IPS-15b (cell line): Measurements from ENCODE around the gene PXT1.
"Not testable (repeated sequence)": the region's sequence is repeated elsewhere in the genome, so short reads cannot be mapped to it uniquely, and the experiment has no call there.

Source experiments
- H3K27me3 ChIP-seq: one replicate; pipeline ENCODE4 v1.6.1; 2013; ENCODE audit warnings: low read length; ENCODE audit not compliant: control insufficient read depth, insufficient read depth
- H3K36me3 ChIP-seq: one replicate; pipeline ENCODE4 v1.6.1; 2013; ENCODE audit warnings: low read length; ENCODE audit not compliant: control insufficient read depth, insufficient read depth
- H3K4me1 ChIP-seq: one replicate; pipeline ENCODE4 v1.6.1; 2013; ENCODE audit warnings: mild to moderate bottlenecking, low read length; ENCODE audit not compliant: control insufficient read depth, insufficient read depth
- H3K4me3 ChIP-seq: one replicate; pipeline ENCODE4 v1.5.1; 2013; ENCODE audit warnings: low read depth, low read length
- H3K9ac ChIP-seq: one replicate; pipeline ENCODE4 v1.6.1; 2013; ENCODE audit warnings: low read depth, mild to moderate bottlenecking, low read length
- H3K9me3 ChIP-seq: one replicate; pipeline ENCODE4 v1.6.1; 2013; ENCODE audit warnings: mild to moderate bottlenecking, low read length; ENCODE audit not compliant: control insufficient read depth, insufficient read depth

Gene PXT1

DNA sequence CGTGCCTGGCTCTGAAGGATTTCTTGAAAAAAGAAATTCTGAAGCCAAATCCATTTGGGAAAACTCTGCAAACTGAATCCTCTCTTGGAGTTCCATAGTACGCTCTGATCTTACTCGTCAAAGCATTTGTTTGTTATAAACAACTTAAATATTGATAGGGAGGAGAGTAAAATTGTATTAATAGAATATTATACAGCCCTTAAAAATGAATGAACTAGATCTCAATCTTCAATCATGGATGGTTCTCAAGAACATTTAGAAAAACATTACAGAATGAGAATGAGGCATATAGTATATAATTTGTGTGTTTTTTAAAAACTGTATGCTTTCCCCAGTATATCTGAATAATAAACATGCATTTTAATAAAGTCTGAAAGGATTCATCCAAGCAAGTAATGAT, 25.0 kb upstream of the PXT1 start:
- Histone ChIP-seq H3K9me3 (no peaks in the 10 kb centered on the region), H3K9ac (no peak overlapping the region), H3K4me1 (no peaks in the 10 kb centered on the region), H3K27me3 (no peaks in the 10 kb centered on the region), H3K4me3 (no peak overlapping the region), H3K36me3 (no peaks in the 10 kb centered on the region)

DNA sequence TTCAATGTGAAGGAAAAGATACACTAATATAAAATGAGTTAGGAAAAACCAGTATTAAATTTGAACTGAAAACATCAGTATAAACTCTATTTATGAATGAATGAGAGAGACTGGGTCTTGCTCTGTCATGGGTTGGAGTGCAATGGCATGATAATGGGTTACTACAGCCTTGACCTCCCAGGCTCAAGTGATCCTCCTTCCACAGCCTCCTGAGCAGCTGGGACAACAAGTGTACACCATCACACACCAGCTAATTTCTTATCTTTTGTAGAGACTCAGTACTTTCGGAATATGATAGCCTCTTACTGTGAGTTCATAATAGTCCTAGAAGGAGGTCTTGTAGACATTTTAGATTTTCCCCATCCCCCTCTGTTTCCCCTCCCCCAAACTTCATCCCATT, 21.6 kb upstream of the PXT1 start:
- Histone ChIP-seq H3K4me3 (no peak overlapping the region), H3K36me3 (no peaks in the 10 kb centered on the region), H3K4me1 (no peaks in the 10 kb centered on the region), H3K9me3 (no peaks in the 10 kb centered on the region), H3K9ac (no peak overlapping the region), H3K27me3 (no peaks in the 10 kb centered on the region)

DNA sequence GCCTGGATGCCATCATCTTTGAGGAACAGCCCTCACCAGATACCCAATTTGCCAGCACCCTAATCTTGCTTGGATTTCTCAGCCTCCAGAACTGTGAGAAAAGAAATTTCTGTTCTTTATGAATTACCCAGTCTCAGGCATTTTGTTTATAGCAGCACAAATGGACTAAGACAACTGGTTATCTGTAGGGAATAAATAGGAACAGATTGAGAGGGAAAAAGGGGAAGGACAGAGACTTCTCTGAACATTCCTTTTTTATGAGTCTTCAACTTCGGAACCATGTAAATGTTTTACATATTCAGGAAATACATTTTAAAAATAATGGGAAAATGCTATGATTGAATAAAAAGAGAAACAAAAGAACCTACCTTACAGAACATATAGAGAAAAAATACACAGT, 21.0 kb upstream of the PXT1 start:
- no peaks in the 10 kb centered on the region for H3K27me3 ChIP-seq
- no peaks in the 10 kb centered on the region for H3K4me1 ChIP-seq
- H3K36me3 ChIP-seq: no peaks in the 10 kb centered on the region
- no peaks in the 10 kb centered on the region for H3K9me3 ChIP-seq
- H3K4me3 ChIP-seq: no peak overlapping the region
- no peak overlapping the region for H3K9ac ChIP-seq

DNA sequence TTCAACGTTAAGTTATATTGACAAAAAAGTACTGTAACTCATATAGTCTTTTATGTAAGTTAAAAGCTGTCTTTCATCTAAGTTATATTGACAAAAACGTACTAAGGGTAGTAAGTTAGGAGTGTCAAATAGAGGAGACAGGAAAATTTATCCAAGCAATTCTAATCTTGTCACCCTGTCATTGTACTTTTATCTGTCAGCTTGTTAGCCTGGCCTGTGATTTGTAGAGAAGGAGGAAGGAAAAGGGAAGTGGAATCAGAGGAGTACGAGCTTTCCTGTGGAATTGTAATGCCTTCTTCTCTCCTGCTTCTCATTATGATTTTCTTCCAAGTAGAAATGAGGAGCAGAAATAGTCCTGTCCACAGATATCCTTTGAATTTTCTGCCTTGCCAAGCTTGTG, 19.0 kb upstream of the PXT1 start:
- Histone ChIP-seq H3K4me1 (no peaks in the 10 kb centered on the region), H3K36me3 (no peaks in the 10 kb centered on the region), H3K9me3 (no peaks in the 10 kb centered on the region), H3K27me3 (no peaks in the 10 kb centered on the region), H3K9ac (no peak overlapping the region), H3K4me3 (no peak overlapping the region)

DNA sequence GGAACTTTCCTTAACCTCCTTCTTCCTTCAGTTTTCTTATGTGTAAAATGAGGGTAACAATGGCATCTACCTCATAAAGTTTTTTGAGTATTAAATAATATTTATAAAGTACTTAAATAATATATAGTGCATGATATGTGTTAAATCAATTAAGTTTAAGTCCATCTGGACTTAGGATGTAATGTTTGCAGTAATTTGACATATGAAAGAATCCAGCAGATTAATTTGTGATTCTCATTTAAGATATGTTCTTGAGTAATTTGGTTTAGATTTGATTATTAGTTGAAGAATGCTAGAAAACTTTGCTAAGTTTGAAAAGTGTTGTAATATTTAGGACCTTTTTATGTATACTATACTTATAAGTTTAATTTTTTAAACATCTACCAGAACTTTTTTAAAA, 18.3 kb upstream of the PXT1 start:
- Histone ChIP-seq H3K9ac (no peak overlapping the region), H3K4me3 (no peak overlapping the region), H3K9me3 (no peaks in the 10 kb centered on the region), H3K36me3 (no peaks in the 10 kb centered on the region), H3K4me1 (no peaks in the 10 kb centered on the region), H3K27me3 (no peaks in the 10 kb centered on the region)

DNA sequence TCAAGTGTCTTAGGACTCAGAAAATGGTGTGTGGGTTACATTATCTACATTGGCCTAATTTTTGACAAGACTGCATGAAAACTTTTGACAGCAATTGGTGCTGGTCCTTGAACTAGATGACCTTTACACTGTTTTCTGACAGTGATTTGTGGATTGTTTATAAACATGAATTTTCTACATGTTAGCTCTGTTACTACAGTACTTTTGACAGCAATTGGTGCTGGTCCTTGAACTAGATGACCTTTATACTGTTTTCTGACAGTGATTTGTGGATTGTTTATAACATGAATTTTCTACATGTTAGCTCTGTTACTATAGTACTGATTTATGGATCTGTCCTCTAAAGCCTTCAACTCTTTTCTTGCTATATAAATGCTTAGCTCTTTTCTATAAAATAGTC, 16.8 kb upstream of the PXT1 start:
- no peaks in the 10 kb centered on the region for H3K4me1 ChIP-seq

DNA sequence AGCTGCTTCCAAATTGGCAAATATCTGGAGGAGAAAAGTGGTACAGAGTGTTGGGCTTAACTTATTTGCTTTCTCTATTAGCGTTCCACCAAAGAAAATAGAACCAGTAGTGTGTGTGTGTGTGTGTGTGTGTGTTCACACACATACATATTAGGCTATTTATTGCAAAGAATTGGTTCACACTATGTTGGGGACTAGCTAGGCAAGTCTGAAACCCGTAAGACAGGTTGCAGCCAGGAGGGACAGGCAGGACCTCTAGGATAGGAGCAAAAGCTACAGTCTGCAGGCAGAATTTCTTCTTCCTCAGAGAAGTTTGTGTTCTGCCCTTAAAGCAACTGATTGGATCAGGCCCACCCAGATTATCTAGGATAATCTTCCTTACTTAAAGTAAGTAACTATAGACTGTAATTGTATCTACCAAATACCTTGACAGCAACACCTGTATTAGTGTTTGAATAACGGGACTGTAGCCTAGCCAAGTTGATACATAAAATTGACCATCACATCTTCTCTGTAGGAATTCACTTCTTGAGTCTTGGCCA, 12.9 kb upstream of the PXT1 start:
- Histone ChIP-seq H3K36me3 (no peaks in the 10 kb centered on the region), H3K27me3 (no peaks in the 10 kb centered on the region), H3K4me3 (no peak overlapping the region), H3K4me1 (no peaks in the 10 kb centered on the region), H3K9me3 (no peaks in the 10 kb centered on the region), H3K9ac (no peak overlapping the region)

More for the DNA sequence above, 16.8 kb upstream of the PXT1 start:
- H3K36me3 ChIP-seq: no peaks in the 10 kb centered on the region
- no peaks in the 10 kb centered on the region for H3K27me3 ChIP-seq
- no peak overlapping the region for H3K9ac ChIP-seq
- H3K9me3 ChIP-seq: no peaks in the 10 kb centered on the region
- no peak overlapping the region for H3K4me3 ChIP-seq

DNA sequence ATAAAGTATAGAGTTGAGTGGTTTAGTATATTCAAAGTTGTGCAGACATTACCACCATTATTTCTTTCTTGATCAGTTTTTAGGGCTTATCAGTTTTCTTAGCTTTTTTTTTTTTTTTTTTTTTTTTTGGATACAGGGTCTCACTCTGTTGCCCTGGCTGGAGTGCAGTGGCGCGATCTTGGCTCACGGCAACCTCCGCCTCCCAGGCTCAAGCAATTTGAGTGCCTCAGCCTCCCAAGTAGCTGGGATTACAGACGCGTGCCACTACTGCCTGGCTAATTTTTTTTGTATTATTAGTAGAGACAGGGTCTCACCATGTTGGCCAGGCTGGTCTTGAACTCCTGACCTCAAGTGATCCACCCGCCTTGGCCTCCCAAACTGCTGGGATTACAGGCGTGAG, 10.2 kb upstream of the PXT1 start:
- H3K27me3 ChIP-seq, H3K4me3 ChIP-seq, H3K4me1 ChIP-seq, H3K36me3 ChIP-seq, H3K9ac ChIP-seq, H3K9me3 ChIP-seq: not testable (repeated sequence)

DNA sequence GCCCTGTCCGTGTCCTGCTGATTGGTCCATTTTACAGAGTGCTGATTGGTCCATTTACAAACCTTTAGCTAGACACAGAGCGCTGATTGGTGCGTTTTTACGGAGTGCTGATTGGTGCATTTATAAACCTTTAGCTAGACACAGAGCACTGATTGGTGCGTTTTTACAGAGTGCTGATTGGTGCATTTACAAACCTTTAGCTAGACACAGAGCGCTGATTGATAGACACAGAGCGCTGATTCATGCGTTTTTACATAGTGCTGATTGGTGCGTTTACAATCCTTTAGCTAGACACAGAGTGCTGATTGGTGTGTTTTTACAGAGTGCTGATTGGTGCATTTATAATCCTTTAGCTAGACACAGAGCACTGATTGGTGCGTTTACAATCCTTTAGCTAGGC, 6.5 kb upstream of the PXT1 start:
- not testable (repeated sequence) for H3K9ac ChIP-seq, H3K27me3 ChIP-seq, H3K9me3 ChIP-seq, H3K36me3 ChIP-seq, H3K4me1 ChIP-seq, H3K4me3 ChIP-seq

DNA sequence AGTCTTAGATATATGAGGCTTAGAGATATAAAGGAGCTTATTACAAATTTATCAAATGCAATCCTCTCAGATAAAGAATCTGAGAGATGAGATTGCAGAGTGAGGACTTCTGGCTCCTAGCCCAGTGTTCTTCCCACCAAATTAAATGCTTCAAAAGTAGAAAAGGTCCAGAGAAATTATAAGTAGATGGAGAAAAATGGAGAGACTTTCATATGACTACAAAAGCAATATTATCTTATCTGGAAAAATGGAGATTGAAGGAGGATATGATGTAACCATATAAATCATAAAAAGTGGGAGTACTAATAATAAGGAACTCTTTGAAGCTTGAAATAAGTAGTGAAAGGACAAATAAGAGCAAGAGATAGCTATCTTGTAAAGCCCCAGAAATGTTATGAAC, 3.0 kb upstream of the PXT1 start:
- Histone ChIP-seq H3K4me3 (no peak overlapping the region), H3K4me1 (peaks cover 10% of the 10 kb centered on the region), H3K36me3 (no peaks in the 10 kb centered on the region), H3K9me3 (no peaks in the 10 kb centered on the region), H3K27me3 (no peaks in the 10 kb centered on the region), H3K9ac (no peak overlapping the region)

DNA sequence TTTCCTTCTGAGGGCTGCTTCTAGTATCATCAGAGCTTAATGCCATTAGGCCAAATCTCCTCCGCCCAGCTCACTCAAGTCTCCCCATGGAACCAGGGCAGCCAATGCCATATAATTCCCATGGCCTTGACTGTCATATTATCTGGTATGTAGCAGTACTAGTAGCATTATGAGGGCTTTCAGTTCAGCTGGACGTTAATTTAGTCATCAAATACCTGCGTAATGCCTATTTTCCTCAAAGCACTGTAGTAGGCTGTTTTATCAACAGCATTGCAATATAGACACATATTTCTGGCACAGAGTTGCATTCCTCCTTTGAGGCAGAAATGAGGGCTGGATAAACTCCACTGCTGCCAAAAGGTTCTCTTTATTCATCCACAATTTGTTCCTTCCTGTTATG, 1.8 kb upstream of the PXT1 start:
- Histone ChIP-seq H3K9me3 (no peaks in the 10 kb centered on the region), H3K9ac (no peak overlapping the region), H3K27me3 (no peaks in the 10 kb centered on the region), H3K4me1 (peaks cover 10% of the 10 kb centered on the region), H3K36me3 (no peaks in the 10 kb centered on the region), H3K4me3 (peak overlapping the region; percentile 90)

DNA sequence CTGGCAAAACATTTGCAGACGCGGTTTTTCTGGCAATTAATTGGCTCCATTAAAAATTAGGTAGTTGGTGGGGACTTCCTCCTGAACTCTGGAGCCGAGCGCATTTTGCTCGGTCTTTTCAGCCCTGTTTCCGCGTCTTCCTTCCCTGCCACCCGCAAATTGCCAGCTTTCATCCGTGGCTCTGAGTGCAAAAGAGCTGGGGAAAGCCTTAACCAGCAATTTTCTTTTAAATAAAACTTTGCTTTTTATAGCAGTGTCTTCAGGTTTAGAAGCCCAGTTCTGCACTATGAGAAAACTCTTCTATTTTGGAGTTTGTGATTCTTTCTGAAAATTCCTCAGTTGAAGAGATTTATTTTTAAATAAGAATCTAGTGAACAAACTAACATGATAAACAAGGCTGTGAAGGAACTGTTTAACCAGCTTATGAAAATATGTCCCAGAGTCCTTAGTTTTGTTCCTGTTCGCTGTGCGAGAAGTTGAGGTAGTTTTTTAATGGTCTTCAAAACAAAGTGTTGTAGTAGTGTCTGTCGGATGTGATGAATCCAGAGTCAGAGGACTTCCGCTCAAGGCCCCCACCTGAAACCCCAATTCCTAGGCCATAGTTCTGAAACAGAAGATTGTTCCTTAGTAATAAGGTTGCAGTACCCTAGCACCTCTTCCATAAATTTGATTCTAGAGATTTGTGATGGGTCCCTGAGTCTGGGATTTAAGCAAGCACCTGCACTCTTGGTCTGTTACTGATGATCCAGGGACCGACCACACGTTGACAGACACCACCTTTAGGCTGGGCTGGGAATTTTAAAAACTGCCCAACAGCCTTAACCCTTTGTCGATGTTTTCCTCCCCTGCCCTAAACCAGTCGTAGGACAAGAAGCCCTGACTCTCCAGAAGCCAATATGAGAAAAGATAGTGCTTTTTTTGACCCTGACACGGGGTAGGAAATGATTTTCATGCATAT, 1.1 kb upstream of the PXT1 start:
- peaks cover 10% of the 10 kb centered on the region for H3K4me1 ChIP-seq
- H3K9me3 ChIP-seq: no peaks in the 10 kb centered on the region
- H3K36me3 ChIP-seq: no peaks in the 10 kb centered on the region
- H3K4me3 ChIP-seq: peak overlapping the region; percentile 90
- H3K9ac ChIP-seq: peak overlapping the region; percentile 86
- H3K27me3 ChIP-seq: no peaks in the 10 kb centered on the region
